Measurements from ENCODE around the gene ROCK2.

DNA sequence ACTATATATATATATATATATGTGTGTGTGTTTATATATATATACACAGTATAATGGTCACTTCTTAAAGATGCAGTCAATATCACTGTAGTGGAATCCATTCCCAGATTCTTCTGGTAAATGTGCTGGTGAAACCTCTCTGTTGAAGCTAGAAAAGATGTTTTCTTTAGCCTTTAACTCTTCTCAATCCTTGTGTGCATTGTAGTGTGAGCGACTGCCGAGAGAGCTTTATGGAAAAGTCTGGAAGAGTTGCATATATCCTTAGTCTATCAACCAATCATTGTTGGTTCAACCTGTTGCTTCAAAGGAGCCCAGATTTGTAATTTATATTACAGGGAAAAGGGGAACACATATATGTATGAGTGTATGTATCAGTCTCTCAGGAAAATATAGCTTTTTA is 161.5 kb downstream of the ROCK2 start:
- TF ChIP-seq, protein P1, sequence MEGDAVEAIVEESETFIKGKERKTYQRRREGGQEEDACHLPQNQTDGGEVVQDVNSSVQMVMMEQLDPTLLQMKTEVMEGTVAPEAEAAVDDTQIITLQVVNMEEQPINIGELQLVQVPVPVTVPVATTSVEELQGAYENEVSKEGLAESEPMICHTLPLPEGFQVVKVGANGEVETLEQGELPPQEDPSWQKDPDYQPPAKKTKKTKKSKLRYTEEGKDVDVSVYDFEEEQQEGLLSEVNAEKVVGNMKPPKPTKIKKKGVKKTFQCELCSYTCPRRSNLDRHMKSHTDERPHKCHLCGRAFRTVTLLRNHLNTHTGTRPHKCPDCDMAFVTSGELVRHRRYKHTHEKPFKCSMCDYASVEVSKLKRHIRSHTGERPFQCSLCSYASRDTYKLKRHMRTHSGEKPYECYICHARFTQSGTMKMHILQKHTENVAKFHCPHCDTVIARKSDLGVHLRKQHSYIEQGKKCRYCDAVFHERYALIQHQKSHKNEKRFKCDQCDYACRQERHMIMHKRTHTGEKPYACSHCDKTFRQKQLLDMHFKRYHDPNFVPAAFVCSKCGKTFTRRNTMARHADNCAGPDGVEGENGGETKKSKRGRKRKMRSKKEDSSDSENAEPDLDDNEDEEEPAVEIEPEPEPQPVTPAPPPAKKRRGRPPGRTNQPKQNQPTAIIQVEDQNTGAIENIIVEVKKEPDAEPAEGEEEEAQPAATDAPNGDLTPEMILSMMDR (conservative IDR thresholded peaks at IDR 0.05), result no peak
- no peak for TF ChIP-seq ZFX (IDR thresholded peaks at IDR 0.05)

Measured in C4-2B (cell line).